OCI-M2 (cell line): ENCODE results near the gene ZNF423.

Experiments used
- DNase-seq: peaks from one replicate; lab custom pipeline; 2025; ENCODE audit not compliant: unreplicated experiment; lab: John Stamatoyannopoulos, UW

Gene ZNF423

DNA sequence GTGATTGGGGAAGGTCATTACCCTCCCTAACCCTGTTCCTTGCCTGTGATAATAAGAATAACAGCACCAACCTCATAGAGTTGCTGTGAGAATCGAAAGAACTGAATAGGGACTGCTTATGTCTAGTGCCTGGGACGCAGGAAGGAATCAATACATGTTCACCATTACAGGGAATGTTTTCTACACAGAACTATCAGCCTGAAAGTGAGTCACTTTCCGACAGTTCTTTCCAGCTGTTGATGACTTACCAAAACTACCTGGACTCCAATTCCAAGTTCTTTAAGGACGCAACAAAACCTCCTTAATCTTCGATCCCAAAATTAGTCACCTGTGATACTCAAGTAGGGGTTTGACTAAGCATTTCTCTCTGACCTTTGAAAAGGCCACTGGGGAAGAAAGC, 29.4 kb downstream of the ZNF423 start:
- DNase-seq, result no peak

DNA sequence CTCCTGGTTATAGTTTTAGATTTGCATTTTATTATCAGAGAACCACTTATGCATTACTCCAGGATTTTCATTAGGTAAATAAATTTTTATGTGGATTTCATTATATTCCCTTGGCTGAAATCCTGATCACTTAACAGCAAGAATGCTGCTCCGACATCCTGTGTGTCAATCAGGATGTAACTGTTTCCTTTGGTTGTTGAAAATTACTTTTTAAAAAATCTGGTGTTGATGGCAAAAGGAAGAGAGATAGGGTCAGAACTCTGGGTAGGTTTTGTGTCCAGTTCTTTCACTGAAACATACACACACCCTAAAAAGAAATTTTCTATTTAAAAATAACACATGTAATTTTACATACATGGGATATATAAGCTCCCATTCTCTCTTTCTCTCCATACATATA, 30.9 kb downstream of the ZNF423 start:
- no peak for DNase-seq

DNA sequence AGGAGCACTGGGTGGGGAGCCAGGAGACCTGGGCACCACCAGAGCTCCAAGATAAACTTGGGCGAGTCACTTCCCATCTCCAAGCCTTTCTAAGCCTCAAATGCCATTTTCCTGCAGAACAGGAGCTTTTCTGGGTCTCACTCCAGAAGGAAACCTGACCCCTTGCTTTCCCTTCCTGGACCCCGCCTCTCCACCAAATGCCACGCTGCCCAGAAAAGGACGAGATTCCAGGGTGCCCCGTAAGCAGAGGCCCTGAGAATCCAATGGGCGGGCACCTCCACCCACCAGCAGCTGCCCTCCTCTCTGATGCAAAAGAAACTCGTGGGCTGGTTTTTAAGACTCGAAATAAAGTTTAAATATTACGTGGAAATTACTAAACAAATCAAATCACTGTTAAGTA, 31.3 kb downstream of the ZNF423 start:
- DNase-seq, result no peak

DNA sequence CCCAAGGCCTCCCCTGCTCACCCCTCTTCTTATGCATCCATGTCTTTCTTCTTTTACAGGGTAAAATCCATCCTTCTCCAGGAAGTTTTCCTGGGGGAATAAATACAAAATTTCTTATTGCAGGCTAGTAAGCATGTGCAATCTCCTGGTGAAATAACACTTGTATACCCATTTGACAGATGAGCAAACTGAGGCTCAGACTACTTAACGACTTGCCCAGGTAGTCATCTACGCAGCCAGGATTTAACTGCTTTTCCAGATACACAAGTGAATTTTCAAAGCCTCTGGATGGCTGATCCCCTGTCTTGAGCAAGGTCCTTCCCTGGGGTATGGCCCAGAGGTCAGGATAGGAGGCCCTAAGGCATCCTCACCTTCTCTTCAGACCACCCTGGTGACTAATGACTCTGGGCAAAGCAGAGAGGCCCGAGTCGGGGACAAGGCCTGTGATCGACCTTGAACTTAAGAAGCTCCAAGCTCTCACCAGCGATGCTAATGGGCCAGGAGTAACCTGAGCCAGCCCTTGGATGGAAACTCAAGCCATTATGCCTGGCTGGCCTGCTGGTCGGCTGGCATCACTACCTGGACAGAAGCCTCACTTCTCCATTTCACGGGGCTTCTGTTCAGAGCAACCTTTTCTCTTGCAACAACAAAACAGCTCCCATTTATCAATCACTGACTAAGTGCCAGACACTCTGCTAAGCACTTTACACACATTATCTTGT, 33.1 kb downstream of the ZNF423 start:
- DNase-seq, result no peak

DNA sequence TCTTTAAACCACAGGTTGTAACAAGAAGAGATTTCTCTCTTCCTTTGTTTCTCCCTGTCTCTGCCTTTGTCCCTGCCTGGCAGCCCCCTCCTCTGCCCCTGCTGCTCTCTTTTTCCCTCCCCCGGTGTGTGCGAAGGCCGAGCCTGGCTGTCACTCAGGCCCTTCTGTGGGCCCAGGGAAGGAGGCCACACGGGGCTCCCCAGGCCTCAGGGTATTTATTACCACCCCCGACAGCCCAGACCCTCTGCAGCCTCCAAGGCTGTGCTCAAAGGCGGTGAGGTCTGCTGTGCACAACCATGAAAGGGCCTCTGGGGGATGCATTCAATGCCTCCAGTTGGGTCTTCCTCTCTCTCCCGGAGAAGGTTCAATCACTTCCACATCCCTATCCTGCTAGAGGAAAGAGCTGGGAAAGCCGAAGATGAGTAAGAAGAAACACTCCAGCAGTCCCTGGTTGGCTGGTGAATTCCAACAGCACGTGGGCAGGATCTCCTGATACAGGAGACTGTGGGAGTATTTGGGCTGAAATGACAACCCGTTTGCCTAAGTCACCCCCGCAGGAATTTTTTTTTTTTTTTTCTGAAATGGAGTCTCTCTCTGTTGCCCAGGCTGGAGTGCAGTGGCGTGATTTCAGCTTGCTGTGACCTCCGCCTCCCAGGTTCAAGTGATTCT, 34.2 kb downstream of the ZNF423 start:
- no peak for DNase-seq

DNA sequence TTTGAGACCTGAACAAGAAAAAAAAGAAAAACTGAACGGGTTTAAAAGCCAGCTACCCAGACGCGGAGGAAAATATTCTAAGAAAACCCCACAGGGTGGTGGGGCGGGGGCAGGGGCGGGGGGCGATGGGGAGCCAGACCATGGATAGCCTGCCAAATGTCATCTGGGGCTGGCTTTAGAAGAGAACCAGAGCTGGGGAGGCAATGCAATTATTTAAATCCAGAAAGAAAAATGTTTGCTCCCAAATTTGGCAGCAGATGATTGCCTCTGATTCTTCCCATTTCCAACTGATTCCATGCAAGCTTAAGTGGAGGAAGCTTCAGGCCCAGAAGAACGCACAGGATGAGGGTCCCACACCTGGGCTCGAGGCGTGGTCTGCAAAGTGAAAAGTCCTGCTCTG, 34.8 kb downstream of the ZNF423 start:
- DNase-seq, result no peak

DNA sequence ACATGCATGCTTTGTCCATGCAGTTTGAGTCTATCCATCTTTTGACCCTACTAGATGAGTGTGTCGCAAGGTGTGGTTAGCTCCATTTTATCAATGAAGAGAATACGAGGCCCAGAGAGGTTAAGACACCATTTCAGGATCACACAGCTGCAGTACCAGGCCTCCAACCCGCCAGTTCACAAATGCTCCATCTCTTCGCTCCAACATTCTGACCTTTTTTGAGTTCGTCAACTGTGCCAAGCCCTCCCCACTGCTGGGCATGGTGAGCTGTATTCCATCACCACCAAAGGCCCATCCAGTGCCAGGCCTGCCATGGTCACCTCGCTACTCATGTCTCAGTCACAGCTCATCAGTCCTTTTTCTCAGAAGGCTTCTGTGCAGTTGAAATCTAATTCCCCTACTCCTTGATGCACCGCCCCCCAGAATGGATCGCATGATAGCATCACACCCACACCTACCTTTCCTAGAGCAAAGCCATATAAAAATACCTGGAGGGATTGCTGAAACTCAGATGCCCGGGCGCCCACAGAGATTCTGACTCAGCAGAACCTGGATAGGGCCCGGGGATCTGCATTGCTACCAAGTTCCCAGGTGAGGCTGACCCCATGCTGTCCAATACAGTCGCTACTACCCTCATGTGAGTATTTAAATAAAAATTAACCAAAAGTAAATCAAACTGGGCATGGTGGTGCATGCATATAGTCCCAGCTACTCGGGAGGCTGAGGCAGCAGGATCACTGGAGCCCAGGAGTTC, 38.0 kb downstream of the ZNF423 start:
- DNase-seq, result no peak

DNA sequence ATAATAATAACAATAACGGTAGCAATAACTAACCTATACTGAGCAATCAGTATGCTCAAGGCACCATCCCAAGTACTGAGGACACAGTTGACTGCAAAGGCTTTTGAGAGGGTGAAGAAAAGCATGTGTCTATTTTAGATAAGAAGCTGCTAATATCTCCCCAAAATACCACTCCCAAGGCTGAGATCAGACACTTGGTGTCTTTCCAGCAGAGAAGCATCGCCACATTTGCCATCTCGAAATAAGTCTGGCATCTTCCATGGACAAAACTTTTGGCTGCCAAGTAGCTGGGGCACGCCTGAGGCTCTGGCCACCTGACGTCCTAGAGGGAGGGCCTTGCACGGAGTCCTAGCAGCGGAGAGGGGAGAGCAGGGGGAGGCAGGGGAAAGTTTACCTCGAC, 39.0 kb downstream of the ZNF423 start:
- no peak for DNase-seq

DNA sequence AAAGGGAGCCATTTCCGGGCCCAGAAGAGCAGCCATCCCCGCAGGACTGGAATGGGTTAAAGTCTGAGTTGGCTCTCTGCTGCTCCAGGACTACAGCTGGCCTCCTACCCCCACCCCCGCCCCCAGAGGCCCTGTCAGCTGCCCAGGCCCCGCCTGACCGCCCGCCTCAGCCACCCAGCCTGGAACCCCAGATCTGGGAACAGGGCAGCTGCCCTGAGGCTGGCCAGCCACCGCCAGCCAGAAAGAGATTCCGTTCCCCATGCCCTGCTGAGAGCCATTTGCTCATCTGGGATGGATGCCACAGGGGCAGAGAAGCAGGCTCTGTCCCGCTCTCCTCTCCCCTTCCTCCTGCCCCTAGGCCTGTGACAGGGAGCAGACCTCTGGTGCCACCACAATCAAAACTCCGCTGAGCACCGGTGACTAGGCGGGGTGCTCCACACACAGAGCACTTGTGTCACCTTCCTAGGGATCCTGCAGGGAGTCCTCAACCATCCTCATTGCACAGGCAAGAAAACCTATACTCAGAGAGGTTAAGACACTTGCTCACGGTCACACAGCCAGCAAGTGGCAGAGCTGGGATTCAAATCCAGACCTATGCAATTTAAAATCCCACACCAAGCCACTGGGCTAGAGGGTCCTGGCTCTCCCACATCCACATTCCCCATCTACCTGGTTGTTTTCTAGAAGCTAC, 44.1 kb downstream of the ZNF423 start:
- no peak for DNase-seq

DNA sequence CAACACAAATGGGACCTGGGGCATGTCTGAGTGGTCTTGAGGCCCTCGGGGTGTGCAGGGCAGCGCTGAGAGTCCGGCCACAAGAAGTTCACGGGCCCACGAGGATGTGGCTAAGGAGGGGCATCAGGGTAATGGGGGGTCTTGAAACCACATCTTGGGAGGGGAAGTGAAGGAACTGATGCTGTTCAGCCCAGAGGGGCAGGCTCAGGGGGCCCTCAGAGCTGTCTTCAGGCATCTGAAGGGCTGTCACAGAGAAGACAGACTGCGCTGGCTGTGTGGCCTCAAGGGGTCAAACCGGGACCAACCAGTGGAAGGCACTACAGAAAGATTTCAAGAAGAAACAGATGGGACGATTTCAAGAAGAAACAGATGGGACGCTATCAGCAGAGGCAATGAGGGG, 45.1 kb downstream of the ZNF423 start:
- no peak for DNase-seq

DNA sequence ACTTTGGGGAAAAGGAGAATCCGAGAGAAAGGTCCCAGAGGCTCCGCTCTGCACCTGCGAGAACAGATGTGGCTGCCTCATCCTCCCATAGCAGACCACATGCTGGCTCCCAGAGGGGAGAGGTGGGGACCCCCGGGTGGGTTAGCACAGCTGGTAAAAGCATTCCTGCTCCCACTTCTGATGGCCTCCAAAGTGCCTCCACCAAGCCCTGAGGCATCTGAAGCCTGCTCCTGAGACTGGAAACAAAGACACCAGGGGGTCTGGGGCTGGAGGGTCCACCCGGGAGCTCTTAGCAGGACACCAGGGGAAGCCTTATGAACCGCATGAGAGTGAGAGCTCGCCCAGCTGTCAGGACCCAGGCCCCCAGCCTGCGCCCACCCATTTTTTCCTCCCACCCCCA, 46.4 kb downstream of the ZNF423 start:
- DNase-seq, result no peak

DNA sequence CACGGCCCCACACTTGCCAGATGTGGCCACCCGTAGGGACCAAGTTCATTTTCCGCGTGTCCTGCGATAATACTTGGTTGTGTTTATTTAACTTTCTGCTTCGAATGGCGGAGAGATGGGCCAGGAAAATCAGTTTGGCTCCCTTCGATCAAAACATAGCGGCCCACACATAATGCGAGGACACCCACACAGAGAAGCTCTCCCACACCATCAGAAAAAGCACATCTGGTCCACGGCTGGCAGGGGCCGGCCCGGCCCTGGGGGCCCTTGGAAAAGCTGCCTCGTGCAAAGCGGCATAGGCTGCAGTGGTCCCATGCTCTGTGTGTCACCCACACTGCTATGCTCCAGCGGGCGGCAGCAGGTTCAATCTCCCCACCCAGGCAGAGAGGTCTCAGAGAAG, 46.9 kb downstream of the ZNF423 start:
- DNase-seq, result no peak

DNA sequence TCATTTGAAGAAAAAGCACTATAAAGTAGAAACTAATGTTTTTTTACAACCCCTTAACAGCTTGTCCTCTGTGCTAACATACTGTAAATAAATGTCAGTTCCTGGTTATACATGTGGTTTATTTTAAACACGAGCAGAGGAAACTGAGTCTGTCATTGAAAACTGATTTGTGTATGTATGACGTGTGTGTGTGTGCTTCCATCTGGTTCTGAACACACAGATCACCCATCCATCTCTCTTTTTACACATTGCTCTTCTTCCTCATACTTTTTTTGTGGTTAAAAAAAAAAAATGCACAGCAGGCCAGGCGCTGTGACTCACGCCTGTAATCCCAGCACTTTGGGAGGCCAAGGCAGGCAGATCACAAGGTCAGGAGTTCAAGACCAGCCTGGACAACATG, 49.5 kb downstream of the ZNF423 start:
- no peak for DNase-seq

DNA sequence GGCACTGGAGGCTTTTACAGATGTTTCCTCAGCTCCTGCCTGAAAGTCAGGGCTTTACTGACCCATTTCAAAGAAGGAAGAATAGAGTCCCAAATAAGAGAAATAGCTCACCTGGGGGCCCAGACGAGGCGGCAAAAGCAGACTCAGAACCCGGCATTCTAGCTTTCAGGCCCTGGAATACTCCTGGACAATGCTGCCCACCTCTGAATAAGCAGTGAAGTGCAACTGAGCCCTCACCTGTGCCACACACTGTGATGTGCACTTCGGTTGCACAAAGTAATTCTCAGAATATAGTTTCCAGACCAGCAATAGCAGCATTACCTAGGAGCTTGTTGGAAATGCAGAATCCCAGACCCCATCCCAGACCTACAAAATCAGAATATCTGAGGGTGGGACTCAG, 54.6 kb downstream of the ZNF423 start:
- DNase-seq, result no peak

DNA sequence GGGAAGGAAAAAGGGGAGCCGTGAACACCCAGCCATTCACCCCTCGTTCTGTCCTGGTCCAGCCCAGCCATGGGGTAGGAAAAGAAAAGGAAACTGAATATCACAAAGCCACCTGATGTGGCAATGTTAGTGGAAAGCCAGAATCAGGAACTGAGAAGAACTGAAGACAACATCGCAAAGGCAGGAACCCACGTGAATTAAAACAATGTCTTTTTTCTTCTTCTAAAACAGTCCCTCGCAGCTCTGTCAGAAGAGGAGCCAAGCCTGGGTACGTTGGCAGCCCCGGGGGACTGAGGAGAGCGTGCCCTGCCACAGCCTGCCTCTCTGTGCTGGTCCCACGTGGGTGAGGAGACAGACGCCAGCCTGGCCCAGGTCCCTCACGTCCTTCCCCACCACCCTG, 55.0 kb downstream of the ZNF423 start:
- DNase-seq, result no peak

DNA sequence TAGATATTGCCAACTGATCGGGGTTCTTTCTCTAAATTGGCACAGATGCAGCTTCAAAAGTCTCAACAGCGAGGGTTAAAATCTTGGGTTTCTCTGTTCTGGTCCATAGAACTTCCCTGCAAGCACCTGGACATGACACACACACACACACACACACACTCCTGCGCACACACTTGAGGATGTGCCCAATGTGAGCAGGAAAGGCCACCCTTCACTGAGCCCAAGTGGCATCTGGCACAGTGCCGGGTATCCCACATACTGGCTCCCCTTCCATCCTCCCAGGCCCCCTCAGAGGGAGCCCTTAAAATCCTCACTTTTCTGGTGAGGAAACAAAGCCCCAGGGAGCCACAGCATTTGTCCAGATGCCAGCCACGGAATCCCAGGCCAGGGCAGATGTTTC, 55.5 kb downstream of the ZNF423 start:
- no peak for DNase-seq

DNA sequence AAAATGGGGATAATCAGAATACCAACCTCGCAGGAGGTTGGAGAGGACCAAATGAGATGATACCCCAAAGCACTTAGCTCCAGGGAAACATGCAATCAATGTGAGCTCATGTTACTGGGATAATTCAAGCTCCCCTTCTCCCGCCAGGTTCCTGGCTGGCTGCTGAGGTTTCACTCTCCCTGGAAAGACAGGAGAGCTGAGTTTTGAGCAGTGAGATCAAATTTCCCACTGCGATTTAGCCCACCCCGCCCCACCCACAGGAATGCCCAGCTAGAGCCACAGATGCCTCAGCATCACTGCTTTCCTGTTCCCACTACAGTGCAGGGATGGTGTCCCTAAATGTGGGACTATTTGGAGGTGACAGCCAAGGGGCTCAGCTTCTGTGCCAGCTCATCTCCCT, 56.7 kb downstream of the ZNF423 start:
- no peak for DNase-seq

DNA sequence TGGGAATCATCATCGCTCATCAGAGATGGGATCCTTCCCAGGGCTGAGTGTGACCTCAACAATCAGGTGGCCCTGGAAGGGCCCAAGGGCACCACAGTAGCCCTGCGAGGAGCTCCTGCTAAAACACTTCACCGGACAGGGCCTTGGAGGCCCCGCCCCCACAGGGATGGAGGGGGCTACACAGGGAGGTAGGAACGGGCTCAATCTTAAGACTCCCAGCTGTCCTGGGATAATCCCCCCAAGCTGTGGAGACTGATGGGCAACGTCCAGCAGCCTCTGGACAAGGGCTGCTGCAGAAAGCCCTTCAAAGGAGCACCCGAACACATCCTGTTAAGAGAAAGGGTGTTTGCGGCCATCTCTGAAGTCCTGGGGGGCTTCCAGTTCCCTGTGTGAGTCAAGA, 60.4 kb downstream of the ZNF423 start:
- no peak for DNase-seq

DNA sequence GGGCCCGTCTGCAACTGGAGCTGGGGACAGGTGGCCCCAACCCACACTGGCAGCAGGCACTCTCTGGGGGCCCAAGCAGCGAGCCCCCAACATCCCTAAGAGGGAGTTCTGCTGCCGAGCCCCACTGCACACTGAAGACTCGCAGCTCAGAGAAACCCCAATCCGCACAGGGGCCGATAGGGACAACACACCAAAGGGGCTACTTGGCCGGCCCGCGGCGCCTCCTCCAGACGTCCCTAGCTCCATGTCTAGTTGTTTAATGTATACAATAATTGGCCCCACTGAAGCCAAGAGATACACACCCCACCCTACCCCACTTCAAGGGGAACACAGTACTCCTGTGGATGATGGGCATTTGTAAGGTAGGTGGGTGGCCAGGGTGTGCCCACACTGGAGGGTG, 62.7 kb downstream of the ZNF423 start:
- no peak for DNase-seq

DNA sequence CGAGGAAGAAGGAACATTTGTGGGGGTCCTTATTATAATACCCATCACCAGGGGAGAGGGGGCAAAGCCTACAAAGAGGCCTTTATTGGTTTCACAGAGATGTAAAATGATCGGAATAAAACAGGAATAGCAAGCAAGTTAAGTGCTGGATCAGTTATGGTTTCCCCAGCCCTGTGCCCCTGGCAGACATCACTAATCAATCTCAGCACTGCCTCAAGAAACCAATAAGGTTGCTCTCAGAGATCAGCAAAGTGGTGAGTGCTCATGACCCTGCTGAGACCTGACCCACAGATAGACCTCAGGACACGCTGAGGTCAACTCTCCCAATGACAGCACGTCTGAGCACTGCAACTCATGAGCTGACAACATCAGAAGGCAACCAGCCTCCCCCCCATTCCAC, 66.3 kb downstream of the ZNF423 start:
- no peak for DNase-seq

DNA sequence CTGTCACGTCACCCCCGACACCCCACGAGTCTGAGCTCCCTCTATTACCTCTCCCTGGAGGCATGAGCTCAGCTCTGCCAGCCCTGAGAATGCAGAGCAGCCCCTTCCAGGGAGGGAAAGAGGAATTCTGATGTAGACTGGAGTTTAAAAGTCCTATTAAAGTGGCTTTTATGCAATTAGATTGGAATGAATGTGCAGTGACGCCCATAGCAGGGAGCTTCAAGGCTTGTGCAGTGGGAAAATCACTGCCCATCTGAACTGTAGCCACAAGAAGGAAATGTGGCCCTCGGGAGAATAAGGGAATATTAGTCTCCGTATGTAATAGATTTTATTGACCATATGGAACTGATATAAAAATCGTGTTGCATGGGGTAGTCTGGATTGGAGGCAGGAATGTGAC, 66.9 kb downstream of the ZNF423 start:
- DNase-seq, result no peak

DNA sequence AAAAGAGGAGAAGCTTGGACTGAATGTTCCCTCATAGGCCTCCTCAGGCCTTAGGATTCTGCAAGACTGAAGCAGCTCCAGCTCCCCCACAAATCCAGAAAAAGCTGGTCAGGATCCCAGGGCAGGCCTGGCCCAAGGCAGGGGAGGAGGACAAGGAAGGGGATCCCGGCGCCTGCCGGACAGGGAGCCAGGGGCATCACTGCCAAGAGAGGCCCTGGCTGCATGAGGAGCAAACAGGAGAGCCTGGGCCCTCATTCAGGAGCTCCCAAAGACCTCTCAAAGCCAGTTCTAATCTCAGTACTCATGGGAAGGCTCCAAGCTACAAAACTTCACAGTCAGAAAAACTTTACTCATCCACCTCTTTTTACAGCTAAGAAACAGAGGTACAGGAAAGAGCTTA, 67.3 kb downstream of the ZNF423 start:
- no peak for DNase-seq
